HG03342 (cell line): ENCODE measurements around the gene EEF1AKMT3.
"Not testable (repeated sequence)": the region's sequence is repeated elsewhere in the genome, so short reads cannot be mapped to it uniquely, and the experiment has no call there.

Source experiments
- ATAC-seq: cut with Tn5 transposase; IDR thresholded peaks from one replicate; pipeline ENCODE4 v1.9.1; 2021; ENCODE audit warnings: mild to moderate bottlenecking, moderate library complexity; ENCODE audit not compliant: unreplicated experiment

Gene EEF1AKMT3

DNA sequence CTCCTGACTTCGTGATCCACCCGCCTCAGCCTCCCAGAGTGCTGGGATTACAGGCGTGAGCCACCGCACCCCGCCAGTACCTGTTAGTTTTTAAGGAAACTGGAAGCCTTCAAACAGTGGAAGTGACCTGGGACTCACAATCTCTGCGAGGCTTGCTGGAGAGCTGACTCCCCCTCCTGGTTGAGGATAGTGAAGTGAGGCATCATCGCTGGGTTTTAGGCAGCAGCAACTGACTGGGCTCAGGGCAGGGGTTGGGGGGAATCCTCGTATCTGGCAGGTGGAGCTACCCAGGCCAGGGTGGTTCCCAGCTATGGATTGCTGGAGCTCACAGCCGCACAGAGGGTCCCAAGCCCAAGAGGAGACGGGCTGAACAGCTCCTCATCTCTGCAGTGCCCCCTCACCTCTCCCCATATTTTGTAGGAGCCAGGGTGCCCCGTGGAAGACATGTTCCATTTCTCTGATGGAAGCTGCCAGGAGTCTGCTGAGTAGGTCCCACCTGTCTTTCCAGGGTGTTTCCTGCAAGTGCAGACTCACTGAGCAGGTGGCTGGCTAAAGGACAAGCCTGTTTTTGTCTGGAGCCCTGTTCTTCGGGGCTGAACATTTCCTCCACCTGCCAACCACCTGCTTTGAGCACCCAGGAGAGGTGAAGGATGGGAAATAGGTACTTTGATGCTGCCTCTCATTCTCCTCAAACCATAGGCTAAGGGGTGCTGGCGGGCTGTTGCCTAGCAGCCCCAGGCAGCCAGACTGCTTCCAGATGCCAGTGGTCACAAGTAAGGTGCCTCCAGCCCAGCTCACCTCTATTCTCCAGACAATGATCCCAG is 43.0 kb downstream of the EEF1AKMT3 start:
- no peak for ATAC-seq

DNA sequence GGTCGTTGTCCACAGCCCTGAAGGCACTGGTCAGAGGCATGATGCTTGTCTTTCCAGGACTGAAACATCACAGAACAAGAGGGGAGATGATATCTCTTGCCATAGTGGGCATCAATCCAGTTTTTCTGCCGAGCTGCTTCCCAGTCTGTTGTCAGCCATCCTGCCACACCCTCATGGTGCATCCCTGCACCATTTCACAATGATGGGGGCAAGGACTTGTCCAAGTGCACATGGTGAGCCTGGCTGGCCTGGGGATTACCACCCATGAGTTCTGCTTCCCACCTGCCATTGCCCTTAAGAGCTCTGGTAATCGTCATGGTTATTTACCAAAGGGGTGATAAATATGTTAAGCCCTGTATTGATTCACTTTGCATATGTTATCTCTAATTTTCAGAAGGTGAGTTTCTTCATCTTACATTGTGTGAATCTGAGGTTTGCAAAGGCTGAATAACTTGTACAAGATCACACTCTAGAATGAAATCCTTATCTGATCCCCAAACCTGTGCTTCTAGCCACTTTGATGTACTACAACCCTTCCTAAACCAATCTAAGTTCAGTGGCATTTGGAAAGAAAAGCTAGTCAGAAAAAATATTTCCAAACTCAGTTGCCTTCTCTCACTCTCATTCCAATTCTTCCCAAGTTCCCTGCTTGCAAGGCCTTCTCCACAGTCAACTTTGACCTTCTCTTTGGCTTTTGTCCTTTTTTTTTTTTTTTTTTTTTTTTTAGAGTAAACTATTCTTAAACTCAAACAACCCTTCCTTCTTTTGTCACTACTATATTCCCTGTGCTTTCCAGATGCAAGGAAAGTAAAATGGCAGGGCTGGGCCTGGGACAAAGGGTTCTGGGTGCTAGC is 43.8 kb downstream of the EEF1AKMT3 start:
- ATAC-seq, result no peak

DNA sequence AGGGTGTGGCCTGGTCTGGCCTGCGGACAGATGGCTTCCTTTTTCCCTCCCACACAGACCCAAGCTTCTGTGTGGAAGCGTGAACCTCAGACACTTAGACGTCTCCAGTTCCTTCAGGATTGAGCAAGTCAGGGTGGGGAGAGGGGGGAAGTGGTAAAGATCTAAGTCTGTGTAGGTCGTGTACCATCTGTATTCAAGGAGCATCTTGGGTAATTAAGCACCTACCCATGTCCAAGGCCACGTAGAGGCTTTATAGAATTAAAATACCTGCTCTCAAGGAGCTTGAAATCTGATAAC is 44.4 kb downstream of the EEF1AKMT3 start:
- ATAC-seq, result no peak

DNA sequence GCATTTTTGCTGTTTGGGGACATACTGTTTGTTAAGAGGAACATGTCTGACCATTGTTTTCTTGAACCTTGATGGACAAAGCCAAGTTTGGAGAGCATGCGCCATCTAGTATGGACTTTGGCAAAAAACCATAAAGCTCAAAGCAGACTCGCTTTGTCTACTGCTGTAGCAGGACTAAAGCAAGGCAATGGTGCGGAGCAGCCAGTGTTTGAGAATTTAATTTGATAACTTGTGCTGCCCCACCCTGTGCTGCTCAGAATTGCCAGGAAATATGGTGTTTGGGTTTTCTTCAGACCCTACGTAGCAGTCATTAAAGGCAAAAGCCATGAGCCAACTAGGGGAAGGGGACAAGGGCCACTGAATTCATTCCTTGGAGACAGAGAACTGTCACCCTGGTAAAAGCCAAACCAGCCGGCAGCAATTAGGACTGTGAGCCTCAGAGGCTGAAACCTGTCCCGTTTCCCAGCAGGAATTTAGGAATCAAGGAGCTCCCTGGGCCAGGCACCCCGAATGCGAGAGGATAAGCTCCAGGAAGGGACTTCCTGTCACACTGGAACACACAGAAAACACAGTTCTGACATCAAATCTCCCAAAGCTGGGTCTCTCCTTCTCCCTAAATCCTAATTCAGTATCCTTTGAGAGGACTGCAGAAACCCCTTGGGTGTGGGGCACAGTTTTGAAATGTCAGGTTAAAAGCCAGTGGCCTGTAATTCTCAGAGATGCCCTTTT is 45.0 kb downstream of the EEF1AKMT3 start:
- no peak for ATAC-seq

DNA sequence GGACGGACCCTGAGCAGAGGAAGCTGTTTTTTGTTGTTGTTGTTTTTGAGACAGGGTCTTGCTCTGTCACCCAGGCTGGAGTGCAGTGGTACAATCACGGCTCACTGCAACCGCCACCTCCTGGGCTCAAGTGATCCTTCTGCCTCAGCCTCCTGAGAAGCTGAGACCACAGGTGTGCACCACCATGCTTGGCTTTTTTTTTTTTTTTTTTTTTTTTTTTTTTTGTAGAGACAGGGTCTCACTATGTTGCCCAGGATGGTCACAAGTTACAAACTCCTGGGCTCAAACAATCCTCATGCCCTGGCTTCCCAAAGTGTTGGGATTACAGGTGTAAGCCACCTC is 45.5 kb downstream of the EEF1AKMT3 start:
- not testable (repeated sequence) for ATAC-seq

DNA sequence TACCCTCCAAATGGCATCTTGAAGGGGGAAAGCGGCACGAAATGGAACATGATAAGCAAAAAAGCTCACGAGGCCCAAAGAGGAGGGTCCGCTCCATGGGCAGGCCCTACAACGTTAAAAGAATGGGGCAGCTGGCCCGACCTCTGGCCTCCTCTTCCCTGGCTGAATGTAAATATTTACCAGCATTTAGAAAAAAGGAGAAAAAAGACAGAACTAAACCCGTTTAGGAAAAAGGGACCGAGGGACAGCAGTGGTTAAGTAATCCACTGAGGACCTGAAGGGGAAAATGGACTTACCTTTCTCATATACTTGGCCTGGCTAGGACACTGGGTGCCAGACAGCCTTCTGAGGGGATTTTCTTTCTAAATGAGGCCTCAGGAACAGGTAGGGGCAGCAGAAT is 47.7 kb downstream of the EEF1AKMT3 start:
- not testable (repeated sequence) for ATAC-seq

DNA sequence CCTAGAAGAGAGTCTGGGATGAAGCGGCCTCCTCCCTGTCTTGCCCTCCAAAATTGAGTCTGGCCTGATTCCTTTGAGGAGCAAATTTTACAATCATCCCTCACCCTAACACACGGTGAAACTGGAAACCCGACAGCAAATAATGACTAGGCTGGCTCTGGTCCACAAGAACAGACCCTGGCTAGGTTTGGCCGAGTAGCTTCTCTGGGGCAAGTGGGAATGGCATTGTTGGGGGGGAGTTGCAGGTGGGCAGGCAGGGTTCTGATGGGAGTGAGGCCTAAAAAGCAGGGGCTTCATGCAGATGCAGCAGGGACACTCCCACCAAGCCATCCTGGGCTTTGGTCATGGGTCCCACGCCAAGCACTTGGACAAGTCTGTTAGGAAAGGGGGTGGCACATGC is 48.6 kb downstream of the EEF1AKMT3 start:
- ATAC-seq, result not testable (repeated sequence)

DNA sequence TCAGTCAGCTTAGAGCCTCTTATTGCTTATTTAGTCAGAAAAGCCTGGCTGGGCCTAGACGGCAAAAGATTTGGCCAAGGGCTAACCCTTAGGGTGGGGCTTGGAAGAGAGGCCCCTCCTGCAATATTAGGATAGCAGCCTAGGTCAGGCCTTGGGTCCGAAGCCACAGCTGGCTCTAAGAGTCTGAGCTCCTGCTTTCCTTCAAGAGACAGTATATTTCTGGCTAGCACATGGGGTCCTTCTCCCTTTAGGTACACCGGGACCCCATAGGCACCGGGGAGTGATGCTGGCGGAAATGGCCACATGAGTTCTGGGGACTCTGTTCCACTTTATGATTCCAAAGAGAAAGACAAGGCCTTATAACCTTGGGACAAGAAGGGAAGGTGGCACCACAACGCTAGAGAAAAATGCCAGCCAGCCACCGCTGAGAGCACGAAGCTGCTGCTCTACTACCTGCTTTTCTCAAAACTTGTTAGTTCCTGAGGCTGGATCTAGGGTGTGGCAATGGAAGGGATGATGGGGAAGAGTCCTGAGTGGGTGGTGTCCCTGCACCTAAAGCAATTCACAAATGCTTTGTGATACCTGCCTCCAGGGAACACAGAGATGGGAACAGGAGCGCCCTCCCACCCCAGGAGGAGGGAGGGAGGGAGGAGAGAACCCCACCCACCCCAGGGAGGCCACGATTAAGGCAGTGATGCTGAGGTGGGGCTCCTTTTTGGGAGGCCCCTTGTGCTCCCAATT is 49.2 kb downstream of the EEF1AKMT3 start:
- no peak for ATAC-seq

DNA sequence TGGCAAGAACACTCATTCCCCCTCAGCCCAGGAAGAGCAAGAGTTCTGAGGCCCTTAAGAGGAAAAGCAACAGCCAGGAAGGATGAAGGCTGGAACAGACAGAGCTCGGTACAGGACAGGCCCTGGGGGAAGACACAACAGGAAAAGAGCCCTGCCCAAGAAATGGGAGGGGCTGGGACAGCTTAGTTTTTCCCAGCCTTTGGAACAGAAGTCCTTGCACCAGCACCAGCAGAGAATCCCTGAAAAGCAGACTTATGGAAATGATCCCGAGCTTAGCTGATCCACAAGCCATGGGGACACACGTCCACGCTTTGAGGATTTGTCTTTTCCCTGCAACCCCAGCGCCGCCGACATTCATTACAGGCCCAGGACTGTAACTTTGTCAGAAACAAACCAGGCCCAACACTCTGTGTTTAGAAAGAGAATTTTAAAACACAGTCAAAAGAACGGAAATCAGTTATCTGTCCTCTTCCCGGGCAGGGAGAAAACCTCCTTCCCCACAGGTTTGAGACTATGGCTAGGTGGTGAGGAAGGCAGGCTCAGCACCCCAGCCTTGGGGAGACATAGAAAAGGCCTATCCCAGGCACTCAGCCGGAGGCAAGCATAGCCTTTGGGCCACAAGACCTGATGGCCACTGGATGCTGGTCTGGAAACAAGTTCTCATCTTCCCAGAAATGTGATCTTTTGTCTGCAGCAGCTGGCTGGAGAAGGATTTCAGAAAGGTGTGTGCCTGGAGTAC is 50.1 kb downstream of the EEF1AKMT3 start:
- ATAC-seq, result no peak

DNA sequence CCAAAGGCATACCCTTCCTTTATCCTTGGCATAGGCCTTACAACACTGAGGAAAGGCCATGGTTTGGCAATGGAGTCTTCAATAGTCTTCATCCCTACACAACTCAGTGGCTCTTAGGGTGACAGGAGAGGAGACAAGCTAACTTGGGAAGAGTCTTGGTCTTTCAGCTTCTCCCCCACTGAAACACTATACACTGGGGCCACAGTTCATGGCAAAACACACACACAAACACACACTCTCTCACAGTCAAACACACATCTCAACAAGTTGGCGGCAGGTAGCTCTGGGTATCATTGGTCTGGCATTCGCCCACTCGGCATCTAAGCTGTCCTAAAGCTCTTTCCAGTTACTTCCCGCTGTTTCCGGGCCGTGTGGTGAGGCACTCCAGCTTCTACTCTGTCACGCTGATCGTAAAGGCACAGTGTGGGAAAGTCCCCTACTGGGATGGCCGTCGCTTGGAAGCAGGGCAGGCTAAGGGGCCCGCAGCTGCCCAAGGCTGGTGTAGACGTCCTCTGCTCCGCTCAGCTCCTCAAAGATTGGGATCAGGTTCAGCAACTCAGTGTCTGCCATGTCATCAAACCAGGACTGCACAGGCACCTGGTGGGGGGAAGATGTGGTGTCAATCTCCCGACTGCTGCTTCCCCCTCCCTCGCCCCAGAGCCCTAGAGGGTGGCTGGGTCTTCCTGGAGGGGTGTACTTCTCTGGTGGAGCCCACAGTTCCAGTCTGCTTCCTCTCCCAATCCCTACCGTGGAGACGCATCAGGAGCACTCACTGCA is 50.9 kb downstream of the EEF1AKMT3 start:
- no peak for ATAC-seq

DNA sequence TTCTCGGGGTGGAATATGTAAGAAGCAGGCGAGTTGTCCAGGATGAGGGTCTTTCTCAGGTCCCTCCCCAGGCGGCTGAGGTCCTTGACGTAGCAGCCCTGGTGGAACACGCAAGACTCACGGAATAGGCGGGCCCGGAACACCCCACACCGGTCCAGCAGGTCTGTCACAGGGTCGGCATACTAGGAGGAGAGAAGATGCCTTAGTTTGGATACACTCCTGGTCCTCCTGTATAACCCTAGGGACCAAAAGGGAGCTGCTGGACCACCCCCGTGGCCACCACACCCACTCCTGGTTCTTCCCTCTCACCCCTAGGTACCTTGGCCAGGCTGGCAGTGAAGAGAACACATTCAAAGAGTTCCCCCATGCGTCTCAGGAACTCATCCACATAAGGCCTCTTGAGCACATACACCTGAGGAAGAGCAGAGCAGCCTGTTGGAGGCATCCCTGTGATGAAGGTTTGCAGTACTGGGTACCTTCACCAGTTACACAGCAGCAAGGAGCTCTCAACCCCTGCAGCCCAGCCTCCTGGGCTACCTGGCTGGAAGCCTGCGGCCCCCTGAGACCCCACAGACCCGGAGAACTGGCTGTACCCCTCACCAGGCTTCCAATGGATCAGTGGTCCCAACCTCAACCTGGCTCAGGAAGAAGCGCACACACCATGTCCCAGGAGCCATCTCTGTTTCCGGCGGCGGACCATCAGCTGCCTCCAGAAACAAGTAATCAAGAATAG is 51.7 kb downstream of the EEF1AKMT3 start:
- ATAC-seq, result no peak

DNA sequence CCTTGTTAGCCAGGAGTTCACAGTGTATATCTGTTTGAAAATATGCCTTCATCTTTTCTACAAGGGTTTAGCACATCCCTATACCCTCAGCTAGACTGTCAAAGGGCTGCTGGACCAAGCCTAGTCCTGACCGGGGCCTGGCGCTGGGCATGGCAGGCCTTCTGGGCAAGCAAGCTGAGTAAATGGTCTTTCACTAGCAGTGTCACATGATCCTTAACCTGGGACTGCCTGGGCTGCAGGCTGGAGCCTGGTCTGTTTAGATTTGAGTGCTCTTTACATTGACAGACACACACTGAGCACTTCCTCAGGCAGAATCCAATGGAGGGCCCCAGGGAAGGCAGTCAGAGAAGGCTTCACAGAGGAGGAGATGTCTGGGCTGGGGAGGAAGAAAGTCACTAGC is 53.0 kb downstream of the EEF1AKMT3 start:
- no peak for ATAC-seq

DNA sequence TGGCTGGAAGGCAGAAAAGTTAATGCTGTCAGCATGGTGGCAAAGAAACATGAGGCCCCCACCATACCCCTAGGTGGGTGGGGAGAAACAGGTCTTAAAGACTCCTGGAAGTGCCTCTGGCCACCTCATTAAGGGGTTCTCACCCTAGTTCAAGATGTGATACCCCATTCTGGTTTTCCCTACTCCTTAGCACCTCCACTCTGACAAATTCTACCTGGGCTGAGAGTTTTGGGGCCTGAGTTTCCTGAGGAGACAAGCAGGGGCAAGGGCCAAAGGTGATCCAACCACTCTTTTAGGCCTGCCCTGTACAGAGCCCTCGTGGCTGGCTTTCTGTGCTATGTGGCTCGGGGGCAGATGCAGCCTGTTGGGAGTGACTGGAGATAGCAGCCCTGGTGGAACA is 54.0 kb downstream of the EEF1AKMT3 start:
- no peak for ATAC-seq

DNA sequence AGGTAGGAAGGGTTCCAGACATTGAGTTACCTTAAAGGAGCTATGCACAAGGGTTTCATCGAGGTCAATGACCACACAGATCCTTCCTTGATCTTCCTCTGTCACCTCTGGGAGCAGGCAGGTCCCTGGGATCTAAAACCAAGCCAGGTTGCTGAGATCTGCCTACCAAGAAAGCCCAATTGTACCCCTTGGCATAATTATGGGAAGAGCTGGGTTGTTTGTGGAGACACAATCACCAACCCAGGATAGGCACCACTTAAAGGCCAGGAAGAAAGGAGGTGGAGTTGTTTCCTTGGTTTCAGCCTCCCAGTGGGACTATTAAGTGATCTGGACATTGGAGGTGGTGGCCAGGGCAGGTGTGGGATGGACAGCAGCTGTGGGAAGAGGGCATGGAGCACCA is 54.6 kb downstream of the EEF1AKMT3 start:
- no peak for ATAC-seq

DNA sequence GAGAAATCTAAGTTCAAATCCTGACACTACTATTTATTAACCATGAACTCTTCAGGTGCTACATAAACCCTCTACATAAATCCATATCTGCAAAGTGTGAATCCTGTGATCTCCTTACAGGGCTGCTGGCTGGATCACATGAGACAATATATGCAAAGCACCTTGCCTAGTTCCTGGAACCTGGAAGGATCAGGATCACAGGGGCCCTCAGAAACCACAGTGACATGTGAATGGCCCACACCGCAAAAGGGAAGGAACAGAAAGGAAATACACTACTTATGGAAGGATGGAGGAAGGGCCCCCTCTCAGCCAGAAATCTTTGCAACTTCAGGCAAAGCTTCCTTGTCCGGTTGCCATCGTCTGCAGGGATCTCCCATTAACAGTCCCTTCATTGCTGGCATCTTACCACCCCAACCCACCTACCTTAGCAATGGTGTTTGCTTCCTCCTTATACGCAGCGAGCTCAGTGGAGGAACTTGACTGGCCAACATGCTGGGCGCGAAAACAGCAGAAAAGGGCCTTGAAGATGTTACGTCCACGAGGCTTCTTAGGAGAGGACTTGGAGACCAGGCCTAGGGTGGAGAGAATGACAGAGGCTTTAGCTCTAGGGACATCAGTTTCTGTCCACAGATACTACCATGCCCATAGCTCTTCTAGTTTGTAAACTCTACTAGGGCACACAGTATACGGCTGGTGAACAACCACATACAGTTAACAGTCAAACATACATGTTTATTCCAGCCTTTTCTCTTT is 56.8 kb downstream of the EEF1AKMT3 start:
- ATAC-seq, result no peak

DNA sequence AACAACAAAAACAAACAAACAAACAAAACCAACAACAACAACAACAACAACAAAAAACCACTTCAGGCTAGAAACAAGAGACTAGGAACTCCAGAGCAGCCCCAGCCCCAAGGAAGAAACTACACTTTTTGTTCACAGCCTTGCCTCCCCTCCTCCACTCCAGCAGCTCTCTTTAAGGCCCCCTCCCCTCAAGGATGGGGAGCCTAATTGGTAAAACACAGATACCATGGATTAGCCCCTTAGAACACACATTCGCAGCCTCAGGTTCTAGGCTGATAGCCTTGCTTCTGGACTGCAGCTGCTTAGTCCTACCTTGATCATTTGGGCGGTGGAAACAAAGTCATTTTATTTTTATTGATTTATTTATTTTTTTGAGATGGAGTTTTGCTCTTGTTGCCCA is 58.0 kb downstream of the EEF1AKMT3 start:
- no peak for ATAC-seq
